OCI-LY7 (cell line): Measurements from ENCODE around the gene ABHD10.

Source experiments
- EZH2phosphoT487 ChIP-seq: fragments of 200-600 bp; sonication (generic); IDR thresholded peaks from 2 replicates; pipeline ENCODE4 v1.6.1; 2018; ENCODE audit warnings: low read depth, borderline replicate concordance, mild to moderate bottlenecking, mixed run types, antibody characterized with exemption, low read length, moderate library complexity, mixed read lengths
- TF ChIP-seq, protein P1 (sequence below): fragments of 200-600 bp; sonication (generic); conservative IDR thresholded peaks from 2 replicates; pipeline ENCODE4 v1.5.1; 2014; ENCODE audit warnings: mild to moderate bottlenecking, antibody characterized with exemption, low read length, moderate library complexity, mixed read lengths

DNA sequence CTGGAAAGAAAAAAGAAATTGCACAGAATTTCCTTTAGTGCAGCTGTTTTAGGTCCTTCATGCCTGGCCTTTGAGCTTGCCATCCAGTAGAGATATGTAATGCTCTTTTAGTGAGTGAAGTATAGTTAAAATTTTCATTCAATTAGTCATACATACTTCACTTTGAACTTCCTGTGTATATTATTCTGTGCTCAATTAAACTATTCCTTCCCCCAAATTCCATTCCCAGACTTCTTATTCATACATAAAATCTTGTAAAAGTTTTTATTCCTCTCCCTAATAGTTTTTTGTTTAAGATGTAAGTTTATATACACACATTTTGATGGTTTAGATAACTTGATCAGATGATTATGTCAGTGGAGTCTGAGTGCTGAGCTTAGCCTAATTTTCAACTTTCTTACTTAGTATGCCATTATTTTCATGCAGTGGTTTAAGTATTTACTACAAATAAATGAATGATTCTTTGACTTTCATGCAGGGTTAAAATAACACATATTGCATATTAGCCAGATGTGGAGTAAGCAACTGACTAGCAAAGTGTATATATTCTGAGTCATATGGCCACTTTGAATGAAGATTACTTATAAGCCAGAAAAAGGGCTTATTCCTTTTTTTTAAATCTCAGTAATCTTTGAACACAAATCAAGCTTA lies 42.5 kb upstream of the ABHD10 start:
- TF ChIP-seq, protein P1, sequence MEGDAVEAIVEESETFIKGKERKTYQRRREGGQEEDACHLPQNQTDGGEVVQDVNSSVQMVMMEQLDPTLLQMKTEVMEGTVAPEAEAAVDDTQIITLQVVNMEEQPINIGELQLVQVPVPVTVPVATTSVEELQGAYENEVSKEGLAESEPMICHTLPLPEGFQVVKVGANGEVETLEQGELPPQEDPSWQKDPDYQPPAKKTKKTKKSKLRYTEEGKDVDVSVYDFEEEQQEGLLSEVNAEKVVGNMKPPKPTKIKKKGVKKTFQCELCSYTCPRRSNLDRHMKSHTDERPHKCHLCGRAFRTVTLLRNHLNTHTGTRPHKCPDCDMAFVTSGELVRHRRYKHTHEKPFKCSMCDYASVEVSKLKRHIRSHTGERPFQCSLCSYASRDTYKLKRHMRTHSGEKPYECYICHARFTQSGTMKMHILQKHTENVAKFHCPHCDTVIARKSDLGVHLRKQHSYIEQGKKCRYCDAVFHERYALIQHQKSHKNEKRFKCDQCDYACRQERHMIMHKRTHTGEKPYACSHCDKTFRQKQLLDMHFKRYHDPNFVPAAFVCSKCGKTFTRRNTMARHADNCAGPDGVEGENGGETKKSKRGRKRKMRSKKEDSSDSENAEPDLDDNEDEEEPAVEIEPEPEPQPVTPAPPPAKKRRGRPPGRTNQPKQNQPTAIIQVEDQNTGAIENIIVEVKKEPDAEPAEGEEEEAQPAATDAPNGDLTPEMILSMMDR: no peak
- TF ChIP-seq EZH2phosphoT487: no peak
